Measurements from ENCODE around the gene ANKRD6.

The ANKRD6 gene

GRCh38 chr6:89661559-89661958 lies 228.6 kb downstream of the ANKRD6 start:
- DNase-seq, result no peak

- no peak for DNase-seq
Measured at GRCh38 chr6:89662659-89663223, 229.8 kb downstream of the ANKRD6 start.

- no peak for DNase-seq
Measured at GRCh38 chr6:89667872-89668556, 235.1 kb downstream of the ANKRD6 start.

GRCh38 chr6:89669002-89669401 lies 236.1 kb downstream of the ANKRD6 start:
- DNase-seq, result no peak

- DNase-seq, result no peak
Measured at GRCh38 chr6:89670935-89671565, 238.1 kb downstream of the ANKRD6 start.

GRCh38 chr6:89675949-89676748 lies 243.2 kb downstream of the ANKRD6 start:
- DNase-seq, result no peak

- DNase-seq, result no peak
Measured at GRCh38 chr6:89678531-89678930, 245.6 kb downstream of the ANKRD6 start.

- DNase-seq, result no peak
Measured at GRCh38 chr6:89679215-89680120, 246.5 kb downstream of the ANKRD6 start.

- no peak for DNase-seq
Measured at GRCh38 chr6:89680150-89680549, 247.2 kb downstream of the ANKRD6 start.

- no peak for DNase-seq
Measured at GRCh38 chr6:89680551-89680950, 247.6 kb downstream of the ANKRD6 start.

GRCh38 chr6:89681983-89682564 lies 249.1 kb downstream of the ANKRD6 start:
- no peak for DNase-seq

GRCh38 chr6:89682991-89683390 lies 250.0 kb downstream of the ANKRD6 start:
- no peak for DNase-seq

Data from CD4-positive, alpha-beta T cell treated with Interferon gamma for 1 hour (primary cell).